SJSA1 (cell line): ENCODE results near the gene MARK2. TPM values are rescaled to one million over a fixed set of nuclear protein-coding genes. Genes with fewer than 3 reads are reported as not detected.

Source experiments
- DNase-seq, 2 experiments: peaks; one replicate each; pipeline ENCODE4 v3.0.0-alpha.2; 2015 to 2020; ENCODE audit warnings: low spot score in 2 of 2, low read depth in 1 of 2
- H3K27ac ChIP-seq: fragments of 250-450 bp; sonication (Bioruptor Pico); 2 replicates; pipeline ENCODE4 v1.5.1; 2020; ENCODE audit warnings: mild to moderate bottlenecking, moderate library complexity
- H3K27me3 ChIP-seq: fragments of 250-450 bp; sonication (Bioruptor Pico); replicated peaks from 2 replicates; pipeline ENCODE4 v1.5.1; 2020; ENCODE audit warnings: mild to moderate bottlenecking, moderate library complexity
- H3K36me3 ChIP-seq: fragments of 250-450 bp; sonication (Bioruptor Pico); 2 replicates; pipeline ENCODE4 v1.5.1; 2020; ENCODE audit warnings: mild to moderate bottlenecking
- H3K4me1 ChIP-seq: fragments of 250-450 bp; sonication (Bioruptor Pico); replicated peaks from 2 replicates; pipeline ENCODE4 v1.6.1; 2021; ENCODE audit warnings: mild to moderate bottlenecking
- H3K4me3 ChIP-seq: fragments of 250-450 bp; sonication (Bioruptor Pico); 2 replicates; pipeline ENCODE4 v1.5.1; 2020; ENCODE audit warnings: mild to moderate bottlenecking
- H3K9me3 ChIP-seq: fragments of 250-450 bp; sonication (Bioruptor Pico); replicated peaks from 2 replicates; pipeline ENCODE4 v1.5.1; 2020; ENCODE audit warnings: mild to moderate bottlenecking
- total RNA-seq: library from RNA; depleted of rRNA; stranded (reverse); fragments of >200 nt; shearing (Covaris generic); gene quantifications from 2 replicates; pipeline ENCODE4 v1.2.3, GENCODE V29; 2014

MARK2 gene
- total RNA-seq, 1 experiment from 2014 or later, result 29.6 TPM

DNA sequence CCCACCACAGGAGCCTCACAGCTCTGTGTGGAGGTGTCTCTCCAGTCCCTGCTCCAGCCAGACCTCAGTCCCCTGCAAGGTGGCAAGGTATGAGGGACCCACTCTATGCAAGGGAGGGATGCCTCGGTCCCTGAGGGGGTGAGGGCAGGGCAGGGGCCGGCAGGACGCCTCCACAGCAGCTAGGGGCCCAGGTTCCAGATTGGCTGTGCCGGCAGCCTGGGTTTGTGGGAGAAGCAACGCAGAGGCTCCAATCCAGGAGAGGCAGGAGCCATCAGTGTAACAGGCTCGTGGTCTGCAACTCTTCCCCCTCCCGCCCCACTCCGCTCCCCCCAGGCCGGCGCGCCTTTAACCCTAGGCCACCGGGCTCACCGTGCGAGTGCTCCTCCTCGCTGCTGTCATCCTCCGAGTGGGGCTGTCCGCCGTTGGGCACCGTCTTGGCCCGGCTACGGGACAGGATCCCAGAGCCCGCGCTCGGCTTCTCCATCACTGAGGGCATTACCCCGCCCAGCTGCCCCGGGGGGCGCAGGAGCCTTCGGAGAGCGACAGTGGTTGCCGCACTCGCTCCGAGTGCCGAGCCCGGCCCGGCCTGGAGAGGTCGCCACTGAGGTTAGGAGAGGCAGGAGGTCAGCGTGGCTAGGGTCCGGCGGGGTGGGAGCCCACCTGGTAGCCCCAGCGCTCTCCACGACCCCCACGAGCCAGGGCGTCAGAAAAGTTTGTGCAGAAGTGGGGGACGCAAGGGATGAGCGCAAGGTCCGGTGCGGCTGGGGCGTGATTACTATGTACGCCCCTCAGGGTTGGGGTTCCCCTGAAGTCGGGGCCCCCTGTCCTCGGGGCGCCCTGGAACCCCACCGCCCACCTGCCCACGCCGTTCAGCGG, 77.3 kb downstream of the MARK2 start:
- peak overlapping the region; percentile 45 for H3K4me3 ChIP-seq
- peaks cover 3% of the 10 kb centered on the region; the same call in 1 of the 2 replicates for H3K36me3 ChIP-seq

DNA sequence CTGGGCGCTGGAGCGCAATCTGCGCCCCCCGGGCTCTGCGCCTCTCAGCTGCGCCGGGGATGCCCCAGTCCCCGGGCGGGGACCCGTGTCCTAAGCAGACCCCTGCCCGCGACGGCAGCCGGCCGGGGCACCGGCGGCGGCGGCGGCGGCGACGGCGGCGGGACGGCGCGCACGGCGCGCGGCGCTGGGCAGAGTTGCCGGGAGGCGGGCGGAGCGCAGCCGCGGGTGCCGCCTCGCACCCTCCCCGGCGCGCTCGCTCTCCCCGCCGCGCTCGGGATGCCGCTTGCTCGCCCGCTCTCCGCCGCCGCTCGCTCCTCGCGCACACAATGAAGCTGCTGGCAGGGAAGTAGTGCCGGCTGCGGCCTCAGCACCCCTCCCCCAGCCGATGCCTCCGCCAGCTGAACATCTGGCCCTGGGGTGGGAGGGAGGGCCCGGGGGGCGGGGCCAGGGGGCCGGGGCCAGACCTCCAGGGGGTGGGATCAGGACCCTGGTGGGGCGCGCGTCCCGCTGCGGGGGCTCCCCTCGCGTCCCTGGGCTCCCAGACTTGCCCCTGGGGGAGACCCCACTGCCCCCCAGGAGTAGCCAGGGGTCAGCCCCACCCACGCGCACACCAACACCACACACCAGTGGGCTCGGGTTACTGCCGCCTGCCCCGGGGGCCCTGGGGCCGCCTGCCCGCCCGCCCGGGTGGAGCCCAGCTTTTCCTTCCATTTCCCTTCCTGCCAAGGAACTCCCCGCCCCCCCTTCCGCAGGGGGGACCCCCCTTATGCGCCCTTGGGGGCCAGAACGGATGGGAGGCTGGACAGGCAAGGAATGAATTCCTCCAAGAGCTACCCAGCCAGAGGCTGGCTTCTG, 78.2 kb downstream of the MARK2 start, which contains the start of gene RCOR2:
Gene RCOR2 (minus strand): TSS at position 328 of the 855 bp plus-strand sequence. CDS start 708 bp downstream, outside the sequence.
- Histone ChIP-seq H3K4me3 (peak within 1 kb of the TSS; percentile 45), H3K9me3 (peaks cover 5% of the 10 kb centered on the region; the same call in 1 of the 2 replicates), H3K36me3 (peaks cover 3% of the 10 kb centered on the region; the same call in 1 of the 2 replicates), H3K27me3 (no peaks in the 10 kb centered on the region), H3K27ac (no peak within 1 kb of the TSS), H3K4me1 (peaks cover 27% of the 10 kb centered on the region)
- DNase-seq, result peak; percentile 76 to 89

More for the DNA sequence above, 77.3 kb downstream of the MARK2 start:
- Histone ChIP-seq H3K27me3 (no peaks in the 10 kb centered on the region), H3K27ac (no peak overlapping the region), H3K9me3 (no peaks in the 10 kb centered on the region), H3K4me1 (peaks cover 27% of the 10 kb centered on the region)
- peak; percentile 56 to 79 for DNase-seq

- Histone ChIP-seq H3K9me3 (peaks cover 6% of the 10 kb centered on the region; the same call in 1 of the 2 replicates), H3K27ac (no peak overlapping the region), H3K27me3 (no peaks in the 10 kb centered on the region), H3K4me3 (peak overlapping the region; percentile 45), H3K36me3 (no peaks in the 10 kb centered on the region; the same call in 1 of the 2 replicates), H3K4me1 (peaks cover 27% of the 10 kb centered on the region)
- no peak for DNase-seq
Observed at GRCh38 chr11:63917692-63918506, 79.0 kb downstream of the MARK2 start.

GRCh38 chr11:63918507-63919191, 79.7 kb downstream of the MARK2 start:
- no peak for DNase-seq
- no peaks in the 10 kb centered on the region; the same call in 1 of the 2 replicates for H3K36me3 ChIP-seq
- H3K9me3 ChIP-seq, result peaks cover 6% of the 10 kb centered on the region; the same call in 1 of the 2 replicates
- H3K27ac ChIP-seq, result no peak overlapping the region
- no peak overlapping the region for H3K4me3 ChIP-seq
- H3K27me3 ChIP-seq, result no peaks in the 10 kb centered on the region
- H3K4me1 ChIP-seq, result peaks cover 27% of the 10 kb centered on the region

- Histone ChIP-seq H3K36me3 (no peaks in the 10 kb centered on the region), H3K27ac (no peak overlapping the region)
- DNase-seq, result no peak
Observed at GRCh38 chr11:63919267-63920125, 80.6 kb downstream of the MARK2 start.

DNA sequence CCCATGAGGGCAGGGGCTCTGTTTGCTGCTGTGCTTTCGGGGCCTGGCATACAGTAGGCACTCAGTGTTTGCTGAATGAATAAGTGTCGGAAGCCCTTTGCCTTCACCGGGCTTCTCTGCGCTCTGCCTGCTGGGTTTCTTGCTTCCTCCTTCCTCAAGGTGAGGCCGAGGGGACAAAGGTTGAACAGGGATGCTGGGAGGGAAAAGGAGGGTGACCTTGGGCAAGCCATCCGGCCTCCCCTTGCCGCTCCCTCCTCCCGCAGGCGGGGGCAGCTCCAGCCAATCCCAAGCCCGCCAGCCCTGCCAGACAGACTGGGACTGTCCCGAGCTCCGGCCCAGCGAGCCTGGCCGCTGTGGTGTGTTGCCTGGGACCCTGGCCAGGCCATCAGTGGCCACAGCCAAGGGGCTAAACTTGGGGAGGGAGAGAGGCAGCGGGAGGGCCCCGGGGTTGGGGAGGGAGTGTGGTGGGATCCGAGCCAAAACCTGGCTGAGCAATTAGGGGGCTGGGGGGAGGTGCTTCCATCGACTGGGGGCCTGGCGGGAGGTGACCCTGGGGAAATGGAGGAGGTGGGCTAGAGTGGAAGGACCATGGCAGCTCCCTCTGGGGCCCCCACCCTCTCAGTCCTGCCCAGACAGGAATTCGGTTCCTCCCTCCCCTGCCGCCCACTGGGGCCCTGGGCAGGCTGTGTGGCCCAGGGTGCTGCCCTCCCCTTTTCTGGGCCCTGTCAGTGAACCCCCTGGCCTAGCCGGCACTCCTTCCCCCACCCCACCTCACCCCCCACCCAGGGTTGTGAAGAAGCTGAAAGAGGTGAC, 81.4 kb downstream of the MARK2 start:
- H3K36me3 ChIP-seq, result no peaks in the 10 kb centered on the region
- no peak for DNase-seq
- H3K4me3 ChIP-seq, result no peak overlapping the region
- peaks cover 6% of the 10 kb centered on the region; the same call in 1 of the 2 replicates for H3K9me3 ChIP-seq
- no peaks in the 10 kb centered on the region for H3K27me3 ChIP-seq
- no peak overlapping the region for H3K27ac ChIP-seq
- peaks cover 27% of the 10 kb centered on the region for H3K4me1 ChIP-seq

More at GRCh38 chr11:63919267-63920125, 80.6 kb downstream of the MARK2 start:
- H3K4me3 ChIP-seq, result no peak overlapping the region
- H3K27me3 ChIP-seq, result no peaks in the 10 kb centered on the region
- peaks cover 6% of the 10 kb centered on the region; the same call in 1 of the 2 replicates for H3K9me3 ChIP-seq
- H3K4me1 ChIP-seq, result peaks cover 27% of the 10 kb centered on the region

GRCh38 chr11:63920939-63921417, 82.1 kb downstream of the MARK2 start:
- Histone ChIP-seq H3K27ac (no peak overlapping the region), H3K9me3 (peaks cover 6% of the 10 kb centered on the region; the same call in 1 of the 2 replicates), H3K4me3 (no peak overlapping the region), H3K4me1 (peaks cover 24% of the 10 kb centered on the region), H3K27me3 (no peaks in the 10 kb centered on the region), H3K36me3 (no peaks in the 10 kb centered on the region)
- DNase-seq, result no peak

- Histone ChIP-seq H3K27me3 (no peaks in the 10 kb centered on the region), H3K9me3 (peaks cover 6% of the 10 kb centered on the region; the same call in 1 of the 2 replicates), H3K4me3 (no peak overlapping the region), H3K4me1 (peaks cover 10% of the 10 kb centered on the region), H3K36me3 (no peaks in the 10 kb centered on the region), H3K27ac (no peak overlapping the region)
- no peak for DNase-seq
Observed at GRCh38 chr11:63922673-63923192, 83.8 kb downstream of the MARK2 start.

- Histone ChIP-seq H3K9me3 (peaks cover 6% of the 10 kb centered on the region; the same call in 1 of the 2 replicates), H3K4me3 (no peak overlapping the region), H3K4me1 (peaks cover 4% of the 10 kb centered on the region)
Observed at GRCh38 chr11:63923319-63923718, 84.4 kb downstream of the MARK2 start.

GRCh38 chr11:63929616-63930015, 90.7 kb downstream of the MARK2 start:
- Histone ChIP-seq H3K4me1 (peaks cover 16% of the 10 kb centered on the region), H3K27me3 (no peaks in the 10 kb centered on the region), H3K4me3 (no peak overlapping the region), H3K27ac (no peak overlapping the region), H3K9me3 (no peaks in the 10 kb centered on the region), H3K36me3 (no peaks in the 10 kb centered on the region)
- no peak for DNase-seq

More at GRCh38 chr11:63923319-63923718, 84.4 kb downstream of the MARK2 start:
- no peak for DNase-seq
- Histone ChIP-seq H3K27ac (no peak overlapping the region), H3K36me3 (no peaks in the 10 kb centered on the region), H3K27me3 (no peaks in the 10 kb centered on the region)

DNA sequence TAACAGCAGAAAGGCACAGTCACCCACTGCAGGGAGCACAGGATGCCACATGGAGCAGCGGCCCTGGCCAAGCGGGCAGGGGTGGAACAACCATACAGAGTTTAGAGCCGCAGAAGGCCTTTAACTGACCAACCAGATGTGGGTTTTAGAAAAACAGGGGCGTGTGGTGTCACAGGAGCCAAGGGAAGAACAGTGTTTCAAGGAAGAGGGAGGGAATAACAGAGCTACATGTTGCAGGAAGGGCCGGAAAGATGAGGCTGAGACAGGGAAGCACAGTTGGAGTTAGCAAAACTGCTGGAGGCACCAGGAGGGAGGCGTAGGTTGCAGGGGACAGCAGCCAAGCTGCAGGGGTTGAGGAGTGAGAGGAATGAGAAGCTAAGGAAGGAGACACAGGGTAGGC, 92.1 kb downstream of the MARK2 start:
- Histone ChIP-seq H3K4me3 (no peak overlapping the region), H3K9me3 (no peaks in the 10 kb centered on the region), H3K27me3 (no peaks in the 10 kb centered on the region), H3K4me1 (peaks cover 20% of the 10 kb centered on the region), H3K27ac (no peak overlapping the region), H3K36me3 (no peaks in the 10 kb centered on the region)
- DNase-seq, result no peak
